GM18499 (cell line): Measurements from ENCODE around the gene CTSD.
"Not testable (repeated sequence)": the region's sequence is repeated elsewhere in the genome, so short reads cannot be mapped to it uniquely, and the experiment has no call there.

Experiments
- ATAC-seq: cut with Tn5 transposase; IDR thresholded peaks from one replicate; pipeline ENCODE4 v1.9.1; 2021; ENCODE audit warnings: moderate number of reproducible peaks; ENCODE audit not compliant: insufficient read depth, unreplicated experiment

CTSD gene

DNA sequence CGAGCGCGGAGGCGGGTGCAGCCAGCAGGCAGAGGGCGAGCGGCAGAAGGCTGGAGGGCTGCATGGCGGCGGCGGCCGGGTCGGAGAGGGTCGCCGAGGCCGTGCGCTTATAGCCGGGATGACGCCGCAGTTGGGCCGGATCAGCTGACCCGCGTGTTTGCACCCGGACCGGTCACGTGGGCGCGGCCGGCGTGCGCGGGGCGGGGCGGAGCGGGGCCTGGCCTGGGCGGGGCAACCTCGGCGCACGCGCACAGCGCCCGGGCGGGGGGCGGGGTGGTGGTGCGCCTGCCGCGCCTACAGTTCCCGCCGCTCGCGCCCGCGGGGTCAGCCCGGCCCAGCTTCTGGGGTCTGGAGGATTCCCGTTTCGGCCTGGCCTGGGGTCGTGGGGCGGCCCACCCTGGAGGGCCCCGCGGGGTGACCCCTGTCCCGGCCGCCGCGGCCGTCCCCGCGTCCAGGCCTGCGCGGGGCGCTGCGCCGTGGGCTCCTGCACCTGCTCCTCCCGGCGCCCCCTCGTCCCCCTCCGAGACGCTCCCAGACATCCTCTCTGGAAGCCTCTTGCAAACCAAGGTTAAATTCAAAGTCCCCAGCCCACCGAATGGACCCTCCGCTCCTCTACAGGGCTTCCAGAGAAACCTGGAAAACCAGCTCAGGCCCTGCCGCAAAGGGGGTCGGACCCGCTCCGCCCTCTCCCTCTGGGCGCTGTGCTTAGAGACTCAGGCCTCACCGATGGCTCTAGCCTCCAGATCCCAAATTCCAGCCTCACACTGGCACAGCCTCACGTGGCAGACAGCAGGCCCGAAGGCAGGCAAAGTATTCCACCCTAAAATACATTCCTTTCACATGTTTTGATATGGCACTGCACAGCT is at the start of gene CTSD:
CTSD (minus strand) TSS at position 132 of the 866 bp plus-strand sequence; CDS start at position 64, 68 bp downstream.
- no peak for ATAC-seq

DNA sequence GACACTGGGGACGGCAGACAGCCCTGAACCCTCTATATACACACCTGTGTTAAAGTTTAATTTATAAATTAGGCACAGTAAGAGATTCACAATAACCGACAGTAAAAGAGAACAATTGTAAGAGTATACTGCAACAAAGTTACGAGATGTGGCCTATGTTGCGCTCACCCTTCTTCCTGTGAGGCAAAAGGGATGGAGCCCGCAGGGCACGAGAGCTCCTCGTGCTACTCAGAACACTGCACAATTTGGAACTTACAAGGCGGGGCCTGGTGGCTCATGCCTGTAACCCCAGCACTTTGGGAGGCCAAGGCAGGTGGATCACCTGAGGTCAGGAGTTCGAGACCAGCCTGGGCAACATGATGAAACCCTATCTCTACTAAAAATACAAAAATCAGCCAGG is 49.6 kb upstream of the CTSD start:
- not testable (repeated sequence) for ATAC-seq

DNA sequence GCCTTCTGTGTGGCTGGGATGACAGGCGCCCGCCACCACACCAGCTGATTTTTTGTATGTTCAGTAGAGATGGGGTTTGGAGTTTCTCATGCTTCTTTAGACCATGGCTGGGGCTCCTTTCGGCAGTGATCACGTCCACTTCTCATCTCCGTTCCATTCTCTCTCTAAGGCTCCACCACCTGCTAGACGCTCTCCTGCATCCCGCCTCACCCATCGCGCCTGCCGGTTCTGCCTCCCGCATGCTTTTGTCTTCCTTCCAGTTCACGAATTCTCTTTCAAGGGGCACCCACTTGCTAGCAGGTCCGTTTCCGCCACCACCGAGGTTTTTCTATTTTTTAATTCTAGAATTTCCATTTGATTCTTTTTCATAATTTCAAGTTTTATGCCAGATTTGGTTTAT is 49.1 kb upstream of the CTSD start:
- no peak for ATAC-seq

DNA sequence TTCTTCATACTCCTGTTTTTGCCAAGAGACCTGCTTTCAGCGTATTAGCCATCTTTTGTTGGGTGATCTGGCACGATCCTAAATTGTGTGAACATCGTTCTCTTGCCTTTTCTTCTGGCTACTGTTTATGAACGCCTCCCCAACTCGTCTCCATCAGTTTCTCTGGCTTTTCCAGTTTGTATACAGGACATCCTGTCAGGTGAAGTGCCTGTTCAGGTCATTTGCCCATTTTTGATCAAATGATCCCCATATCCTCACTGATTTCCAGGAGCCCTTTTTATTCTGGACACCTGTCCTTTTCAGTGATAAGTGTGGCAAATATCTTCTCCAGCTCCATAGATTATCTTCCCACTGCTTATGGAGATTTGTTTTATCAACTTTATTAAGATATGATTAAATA is 48.5 kb upstream of the CTSD start:
- no peak for ATAC-seq

DNA sequence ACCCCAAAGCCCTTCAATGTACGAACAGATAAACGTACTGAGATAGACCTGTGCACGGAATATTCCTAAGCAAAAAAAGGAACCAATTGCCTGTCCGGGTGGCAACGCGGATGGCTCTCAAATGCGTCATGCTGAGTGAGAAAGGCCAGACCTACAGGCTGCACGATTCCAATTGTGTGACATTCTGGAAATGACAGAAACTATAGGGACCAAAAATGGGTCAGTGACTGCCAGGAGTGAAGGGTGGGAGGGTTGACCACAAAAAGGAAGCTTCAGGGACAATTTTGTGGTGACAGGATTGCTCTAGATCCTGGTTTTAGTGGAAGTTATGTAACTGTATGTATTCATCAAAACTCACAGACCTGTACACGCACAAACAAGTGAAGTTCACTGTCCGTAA is 47.0 kb upstream of the CTSD start:
- no peak for ATAC-seq

DNA sequence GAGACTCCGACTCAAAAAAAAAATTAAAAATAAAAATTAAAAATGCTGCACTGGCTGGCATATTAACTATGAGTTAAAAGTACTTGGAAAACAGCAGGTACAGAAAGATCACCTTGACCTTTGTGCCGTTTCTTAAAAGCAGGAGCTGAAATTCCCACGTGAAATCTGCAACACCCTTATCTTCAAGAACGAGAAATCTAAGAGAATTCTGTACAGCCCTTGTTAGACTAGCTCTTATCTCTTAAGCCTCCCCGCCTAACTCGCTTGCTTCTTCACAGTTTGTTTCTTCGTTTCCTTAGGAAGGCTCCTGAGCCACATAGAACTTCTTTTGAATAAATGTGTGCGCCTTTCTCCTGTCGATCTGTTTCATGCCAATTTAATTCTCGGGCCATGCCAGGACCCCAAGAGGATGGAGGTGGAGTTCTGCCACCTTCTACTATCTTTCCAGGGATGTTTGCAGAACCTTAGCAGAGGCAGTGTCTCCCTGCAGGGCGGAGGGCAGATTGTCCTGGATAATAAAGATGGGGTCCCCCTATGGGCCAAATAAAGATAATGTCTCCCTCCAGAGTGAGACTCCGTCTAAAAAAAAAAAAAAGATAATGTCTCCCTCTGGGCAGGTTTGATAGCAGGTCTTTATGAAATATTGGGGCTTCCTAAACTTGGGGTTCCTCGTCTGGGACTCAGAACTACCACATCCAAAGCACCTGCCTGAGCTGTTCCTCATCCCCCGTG is 43.7 kb upstream of the CTSD start:
- ATAC-seq = no peak

DNA sequence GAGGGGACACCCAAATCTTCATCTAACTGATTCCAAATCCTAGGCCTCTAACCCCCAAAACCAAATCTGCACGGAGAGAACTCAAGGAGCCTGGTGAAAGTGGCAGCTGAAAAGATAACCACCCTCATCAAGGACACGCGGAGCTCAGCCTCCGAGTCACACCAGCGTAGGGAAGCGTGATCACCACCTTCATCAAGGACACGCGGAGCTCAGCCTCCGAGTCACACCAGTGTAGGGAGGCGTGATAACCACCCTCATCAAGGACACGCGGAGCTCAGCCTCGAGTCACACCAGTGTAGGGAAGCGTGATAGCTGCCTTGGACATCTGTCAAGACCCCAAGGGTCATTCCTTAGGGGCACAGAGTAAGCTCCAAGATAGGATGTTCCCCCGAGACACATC is 41.8 kb upstream of the CTSD start:
- ATAC-seq = no peak

DNA sequence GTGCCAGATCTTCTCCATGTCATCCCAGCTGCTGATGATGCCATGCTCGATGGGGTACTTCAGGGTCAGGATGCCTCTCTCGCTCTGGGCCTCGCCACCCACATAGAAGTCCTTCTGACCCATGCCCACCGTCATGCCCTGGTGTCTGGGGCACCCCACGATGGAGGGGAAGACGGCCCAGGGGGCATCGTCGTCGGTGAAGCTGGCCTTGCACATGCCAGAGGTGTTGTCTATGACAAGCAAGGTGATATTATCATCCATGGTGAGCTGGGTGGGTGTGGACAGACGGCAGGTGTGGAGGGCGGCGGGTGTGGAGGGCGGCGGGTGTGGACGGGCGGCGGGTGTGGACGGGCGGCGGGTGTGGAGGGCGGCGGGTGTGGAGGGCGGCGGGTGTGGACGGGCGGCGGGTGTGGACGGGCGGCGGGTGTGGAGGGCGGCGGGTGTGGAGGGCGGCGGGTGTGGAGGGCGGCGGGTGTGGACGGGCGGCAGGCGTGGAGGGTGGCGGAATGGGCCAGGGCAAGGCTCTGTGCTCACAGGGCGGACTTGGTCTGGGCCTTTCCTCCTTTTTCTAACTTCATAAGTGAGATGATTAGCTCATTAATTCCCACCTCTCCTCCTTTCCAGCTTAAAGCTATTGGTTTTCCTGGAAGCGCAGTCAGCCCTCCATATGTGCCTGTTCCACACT is 40.2 kb upstream of the CTSD start:
- not testable (repeated sequence) for ATAC-seq

DNA sequence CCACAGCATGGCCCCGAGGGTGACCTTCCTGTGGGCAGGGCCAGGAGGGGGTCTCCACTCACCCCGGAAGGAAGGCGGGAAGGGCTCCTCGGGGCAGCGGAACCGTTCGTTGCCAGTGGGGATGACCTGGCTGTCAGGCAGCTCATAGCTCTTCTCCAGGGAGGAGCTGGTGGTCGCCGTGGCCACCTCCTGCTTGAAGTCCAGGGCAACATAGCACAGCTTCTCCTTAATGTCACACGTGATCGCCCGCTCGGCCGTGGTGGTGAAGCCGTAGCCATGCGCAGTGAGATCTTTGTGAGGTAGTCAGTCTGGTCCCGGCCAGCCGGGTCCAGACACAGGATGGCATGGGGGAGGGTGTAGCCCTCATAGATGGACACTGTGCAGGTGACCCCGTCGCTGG is 39.5 kb upstream of the CTSD start:
- ATAC-seq = no peak

DNA sequence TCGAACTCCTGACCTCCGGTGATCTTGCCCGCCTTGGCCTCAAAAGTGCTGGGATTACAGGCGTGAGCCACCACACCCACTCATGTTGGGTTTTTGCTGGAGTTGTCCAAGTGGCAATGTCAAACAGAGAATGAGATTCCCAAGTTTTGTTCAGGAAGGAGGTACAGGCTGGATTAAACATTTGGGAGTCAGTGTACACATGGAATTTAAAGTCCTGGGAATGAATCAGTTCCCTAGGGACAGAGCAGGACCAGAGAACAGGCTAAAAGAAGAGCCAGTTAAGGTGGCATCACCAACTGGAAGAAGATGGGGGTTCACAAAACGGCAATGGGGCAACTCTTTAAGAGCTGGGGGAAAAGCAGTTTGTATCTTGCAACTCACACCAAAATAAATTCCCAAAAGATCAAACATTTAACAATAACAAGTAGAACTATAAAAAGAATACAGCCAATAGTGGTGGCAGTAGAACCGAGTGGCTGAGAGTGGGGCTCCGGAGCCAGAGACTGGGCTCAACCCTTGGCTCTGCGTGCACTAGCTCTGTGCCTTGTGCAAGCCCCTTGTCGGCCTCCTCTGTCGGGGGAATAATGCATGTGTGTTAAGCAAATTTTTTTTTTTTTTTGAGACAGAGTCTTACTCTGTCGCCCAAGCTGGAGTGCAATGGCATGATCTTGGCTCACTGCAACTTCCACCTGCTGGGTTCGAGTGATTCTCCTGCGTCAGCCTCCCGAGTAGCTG is 33.8 kb upstream of the CTSD start:
- no peak for ATAC-seq

DNA sequence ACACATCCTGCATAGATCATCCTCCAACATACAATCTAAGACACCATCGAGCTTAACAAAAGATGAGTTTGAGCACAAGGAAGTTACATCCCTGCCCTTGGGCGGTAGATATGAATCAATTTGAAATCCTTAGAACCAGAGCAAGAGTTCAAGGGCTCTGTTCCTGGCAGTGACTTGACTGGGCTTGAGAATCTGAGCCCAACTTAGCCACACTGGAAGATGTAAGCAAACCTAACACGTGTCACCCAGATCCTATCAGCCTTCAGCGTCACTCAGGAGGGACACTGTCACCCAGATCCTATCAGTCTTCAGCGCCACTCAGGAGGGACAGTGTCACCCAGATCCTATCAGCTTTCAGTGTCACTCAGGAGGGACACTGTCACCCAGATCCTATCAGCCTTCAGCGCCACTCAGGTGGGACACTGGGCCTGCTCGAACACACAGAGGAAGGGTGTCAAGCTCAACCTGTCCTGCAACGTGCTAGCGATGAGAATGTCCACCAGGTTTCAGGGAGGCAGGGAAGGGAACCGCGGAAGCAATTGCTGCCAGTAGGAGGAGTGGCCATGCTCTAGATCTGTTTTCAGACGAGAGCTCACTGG is 32.8 kb upstream of the CTSD start:
- no peak for ATAC-seq

DNA sequence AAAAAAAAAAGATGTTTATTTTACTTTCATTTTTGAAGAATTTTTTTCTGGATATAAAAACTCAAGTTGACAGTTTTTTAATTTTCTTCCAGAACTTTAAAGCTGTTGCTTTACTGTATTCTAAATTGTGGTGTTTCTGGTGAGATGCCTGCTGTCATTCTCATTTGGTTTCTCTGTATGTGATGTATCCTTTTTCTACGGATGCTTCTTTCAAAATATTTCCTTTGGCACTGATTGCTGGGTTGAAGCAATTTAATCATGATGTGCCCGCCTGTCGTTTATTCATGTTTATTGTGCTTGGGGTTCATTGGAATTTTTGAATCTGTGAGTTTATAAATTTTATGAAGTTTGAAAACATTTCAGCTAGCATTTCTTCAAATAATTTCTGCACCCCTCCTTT is 29.4 kb upstream of the CTSD start:
- no peak for ATAC-seq

DNA sequence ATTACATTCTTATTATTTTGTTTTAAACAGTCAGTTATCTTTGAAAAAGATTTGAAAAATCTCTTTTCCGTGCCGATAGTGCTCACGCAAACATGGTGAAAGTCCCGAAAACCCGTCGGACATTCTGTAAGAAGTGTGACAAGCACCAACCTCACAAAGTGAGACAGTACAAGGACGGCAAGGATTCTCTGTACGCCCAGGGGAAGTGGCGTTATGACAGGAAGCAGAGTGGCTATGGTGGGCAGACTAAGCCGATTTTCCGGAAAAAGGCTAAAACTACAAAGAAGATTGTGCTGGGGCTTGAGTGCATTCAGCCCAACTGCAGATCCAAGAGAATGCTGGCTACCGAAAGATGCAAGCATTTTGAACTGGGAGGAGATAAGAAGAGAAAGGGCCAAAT is 28.7 kb upstream of the CTSD start:
- ATAC-seq = no peak

DNA sequence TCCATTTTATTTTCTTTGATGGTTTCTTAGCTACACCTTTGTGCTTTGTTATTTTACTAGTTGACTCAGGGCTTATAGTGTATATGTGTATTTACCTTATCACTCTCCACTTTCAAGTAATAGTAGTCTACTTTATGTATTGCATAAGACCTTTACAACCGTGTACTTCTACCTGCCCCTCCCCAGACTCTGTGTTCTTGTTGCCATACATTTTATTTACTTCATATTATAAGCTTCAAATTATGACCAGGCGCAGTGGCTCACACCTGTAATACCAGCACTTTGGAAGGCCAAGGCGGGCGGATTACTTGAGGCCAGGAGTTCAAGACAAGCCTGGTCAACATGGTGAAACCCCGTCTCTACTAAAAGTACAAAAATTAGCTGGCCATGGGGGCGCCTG is 28.2 kb upstream of the CTSD start:
- ATAC-seq = no peak

DNA sequence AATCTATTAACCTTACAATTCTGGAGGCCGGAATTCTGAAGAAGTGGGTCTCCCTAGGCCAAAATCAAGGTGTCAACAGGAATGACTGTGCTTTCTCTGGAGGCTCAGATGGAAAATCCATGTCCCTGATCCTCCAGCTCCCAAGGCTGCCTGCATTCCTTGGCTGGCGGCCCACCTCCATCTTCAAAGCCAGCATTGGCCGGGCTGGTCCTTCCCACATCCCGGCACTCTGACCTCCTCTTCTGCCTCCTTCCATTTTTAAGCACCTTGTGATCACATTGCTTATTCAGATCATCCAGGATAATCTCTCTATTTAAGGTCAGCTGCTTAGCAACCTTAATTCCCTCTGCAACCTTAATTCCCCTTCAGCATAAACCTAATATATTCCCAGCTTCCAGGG is 22.7 kb upstream of the CTSD start:
- no peak for ATAC-seq

DNA sequence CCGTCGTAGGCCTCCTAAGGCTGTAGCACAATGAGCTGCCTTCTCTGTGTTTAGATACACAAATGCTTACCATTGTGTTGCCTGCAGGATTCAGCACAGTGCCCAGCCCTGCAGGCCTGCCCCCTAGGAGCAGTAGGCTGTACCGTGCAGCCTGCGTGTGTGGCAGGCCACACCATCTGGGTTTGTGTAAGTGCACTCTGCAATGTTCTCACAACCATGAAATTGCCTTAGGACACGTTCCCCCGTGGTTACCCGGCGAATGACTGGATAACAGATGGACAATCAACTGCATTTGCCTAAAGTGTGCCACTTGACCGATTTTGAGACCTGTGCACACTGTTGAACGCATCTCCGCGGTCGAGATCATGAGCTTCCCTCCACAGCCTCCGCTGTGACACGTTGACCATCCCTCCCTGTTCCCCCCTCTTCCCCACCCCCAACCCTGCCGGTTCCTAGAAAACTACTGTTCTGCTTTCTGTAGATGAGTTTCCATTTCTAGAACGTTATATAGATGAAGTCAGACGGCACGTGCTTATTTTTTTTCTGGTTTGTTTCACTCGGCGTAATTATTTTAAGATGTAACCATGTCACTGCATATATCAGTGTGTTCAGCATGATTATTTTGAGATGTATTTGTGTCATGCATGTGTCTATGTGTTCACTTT is 22.2 kb upstream of the CTSD start:
- ATAC-seq = no peak

DNA sequence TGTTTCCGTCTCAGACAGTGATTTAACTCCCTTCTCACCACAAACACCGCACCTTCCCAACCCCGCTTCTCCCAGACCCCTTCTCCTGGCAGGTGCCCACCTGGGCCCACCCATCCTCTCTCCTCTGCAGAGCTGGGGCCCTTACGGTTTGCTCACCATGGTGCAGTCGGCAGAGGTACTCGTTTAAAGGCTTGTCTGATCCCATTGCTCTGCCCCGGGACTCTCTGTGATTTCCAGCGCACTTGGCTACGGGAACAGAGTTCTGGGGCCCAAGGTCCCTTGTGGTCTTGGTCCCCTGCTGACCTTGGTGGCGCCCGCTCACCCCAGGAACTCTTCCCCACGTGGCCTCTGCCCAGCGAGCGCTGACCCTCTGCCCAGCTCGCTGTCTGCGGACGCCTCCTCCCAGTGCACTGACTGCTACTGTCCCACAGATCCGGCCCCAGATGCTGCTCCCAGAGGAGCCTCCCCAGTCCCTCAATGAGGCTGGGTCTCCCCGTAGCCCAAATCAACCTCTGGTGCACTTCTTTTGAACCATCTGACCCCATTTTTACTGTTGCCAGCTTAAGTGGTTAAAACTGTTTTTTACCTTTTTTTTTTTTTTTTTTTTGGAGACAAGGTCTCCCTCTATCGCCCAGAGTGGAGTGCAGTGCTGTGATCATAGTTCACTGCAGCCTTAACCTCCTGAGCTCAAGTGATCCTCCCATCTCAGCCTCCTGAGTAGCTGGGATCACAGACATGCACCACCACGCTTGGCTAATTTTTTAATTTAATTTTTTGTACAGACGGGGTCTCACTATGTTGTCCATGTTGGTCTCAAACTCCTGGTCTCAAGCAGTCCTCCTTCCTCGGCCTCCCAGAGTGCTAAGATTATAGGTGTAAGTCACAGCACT is 21.3 kb upstream of the CTSD start:
- no peak for ATAC-seq

DNA sequence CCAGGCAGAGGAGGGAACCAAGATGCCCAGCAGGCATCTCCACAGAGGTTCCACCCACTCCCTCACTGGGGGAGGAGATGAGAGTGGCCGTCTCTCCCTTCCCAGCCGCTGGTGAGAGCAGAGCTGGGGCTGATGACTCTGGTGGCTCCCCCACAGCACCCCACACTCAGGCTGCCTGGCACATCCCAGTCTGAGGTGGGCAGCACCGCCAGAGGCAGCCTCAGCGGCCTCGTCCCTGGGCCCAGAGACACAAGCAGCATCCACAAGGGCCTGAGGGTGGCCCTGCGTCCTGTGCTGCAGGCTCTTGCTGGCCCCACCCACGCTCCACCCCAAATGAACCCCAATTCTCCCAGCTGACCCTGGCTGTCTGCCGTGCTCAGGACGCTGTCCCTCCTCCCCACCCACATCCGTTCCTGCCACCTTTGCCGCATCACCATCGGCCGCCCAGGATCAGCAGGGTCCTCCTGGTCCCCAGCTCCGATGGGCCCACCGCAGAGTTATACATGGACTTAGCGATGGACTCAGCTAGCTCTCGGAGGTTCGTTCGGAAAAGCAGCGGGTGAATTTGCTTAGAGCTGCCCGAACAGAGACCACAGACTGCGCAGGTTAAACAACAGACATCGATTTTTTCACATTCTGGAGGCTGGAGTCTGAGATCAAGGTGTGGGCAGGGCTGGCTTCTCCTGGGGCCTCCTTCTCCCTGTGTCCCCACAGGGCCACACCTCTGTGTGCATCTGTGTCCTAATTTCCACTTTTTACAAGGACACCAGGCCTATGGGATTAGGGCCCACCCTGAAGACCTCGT is 20.2 kb upstream of the CTSD start:
- ATAC-seq = no peak
